NCI-H524 treated with DMSO at 0.1 percent for 48 hours (cell line): ENCODE data around the gene AQP5.
A peak's percentile ranks its signal among the peaks of the same experiment; 100 is the strongest.
"Not testable (repeated sequence)": the region's sequence is repeated elsewhere in the genome, so short reads cannot be mapped to it uniquely, and the experiment has no call there.

Source experiments
- DNase-seq: peaks from one replicate; lab custom pipeline; 2025; lab: John Stamatoyannopoulos, UW

Gene AQP5

DNA sequence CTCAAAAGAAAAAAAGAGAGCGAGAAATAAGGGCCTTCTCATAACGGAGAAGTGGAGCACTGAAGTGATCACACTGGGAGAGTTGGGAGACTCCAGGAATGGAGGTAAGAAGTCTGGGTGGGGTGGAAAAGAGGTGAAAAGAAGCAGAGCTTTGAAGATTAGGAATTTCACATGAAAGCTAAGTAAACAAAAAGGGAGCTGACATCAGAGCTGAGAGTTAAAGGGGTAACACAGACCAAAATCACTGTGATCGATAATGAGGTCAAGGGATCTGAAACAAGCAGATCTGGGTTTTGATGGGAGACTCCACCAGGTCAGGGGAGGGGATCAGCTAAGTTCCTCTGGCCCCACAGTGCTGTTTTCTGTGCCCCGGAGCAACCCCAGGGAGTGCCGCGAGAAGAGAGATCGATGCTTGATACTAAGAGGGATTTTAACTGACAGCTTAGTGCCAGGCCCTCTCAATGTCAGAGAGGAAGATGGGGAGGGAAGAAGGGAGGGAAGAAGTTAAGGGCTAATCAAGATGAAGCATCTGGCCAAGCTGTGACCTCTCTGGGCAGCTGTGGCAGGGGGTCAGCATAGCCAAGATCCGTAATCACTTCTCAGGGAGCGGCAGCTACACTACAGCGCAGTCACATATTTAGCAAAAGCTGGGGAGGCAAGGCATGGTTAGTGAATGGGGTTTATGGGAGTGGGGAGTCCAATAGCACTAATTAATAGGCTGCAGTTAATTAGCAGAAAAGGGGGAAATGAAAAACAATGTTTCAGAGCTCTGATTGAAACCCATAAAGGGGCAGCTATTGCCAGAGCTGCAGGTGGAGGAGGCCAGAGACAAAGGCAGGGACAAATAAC is 19.1 kb downstream of the AQP5 start:
- peak; percentile 6 for DNase-seq

GRCh38 chr12:49982246-49983087 is 20.8 kb downstream of the AQP5 start:
- DNase-seq = no peak

DNA sequence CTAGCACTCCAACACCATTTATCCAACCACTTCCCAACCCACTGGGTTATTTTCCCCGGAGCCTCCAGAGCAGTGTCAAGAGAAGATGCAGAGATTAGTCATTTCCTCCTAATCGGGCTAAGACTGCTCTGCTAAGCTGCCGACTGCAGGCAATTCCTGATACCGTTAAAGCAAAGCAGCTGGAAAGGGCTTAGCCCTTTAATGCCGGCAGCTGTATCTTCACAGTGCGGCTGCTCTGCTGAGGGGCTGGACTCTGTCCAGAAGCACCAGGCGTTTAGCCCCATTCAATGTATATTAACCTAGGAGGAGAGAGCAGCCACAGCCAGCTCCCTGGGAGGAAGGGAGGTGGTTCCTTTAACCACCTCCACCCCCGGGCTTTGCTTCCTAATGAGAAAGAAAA is 22.2 kb downstream of the AQP5 start:
- peak; percentile 85 for DNase-seq

- peak; percentile 96 for DNase-seq
Observed at GRCh38 chr12:49984476-49985359, 23.0 kb downstream of the AQP5 start.

DNA sequence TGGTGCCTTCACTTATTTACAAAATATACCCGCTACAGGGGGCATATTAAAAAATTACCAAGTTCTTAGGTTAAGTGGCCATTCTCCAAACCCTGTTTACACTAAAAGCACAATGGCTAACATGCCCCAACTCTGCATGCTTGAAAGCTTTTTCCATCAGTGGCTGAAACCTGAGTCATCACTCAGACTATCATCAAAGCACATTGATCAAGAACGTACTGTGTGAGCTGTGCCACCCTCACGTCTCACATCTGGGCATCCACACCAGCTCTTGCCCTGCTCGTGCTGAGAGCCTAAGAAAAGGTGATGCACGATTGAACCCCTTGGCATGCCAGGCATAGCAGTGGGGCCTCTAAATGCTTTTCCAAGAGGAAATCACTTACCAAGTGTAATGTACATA is 24.3 kb downstream of the AQP5 start:
- DNase-seq = no peak

DNA sequence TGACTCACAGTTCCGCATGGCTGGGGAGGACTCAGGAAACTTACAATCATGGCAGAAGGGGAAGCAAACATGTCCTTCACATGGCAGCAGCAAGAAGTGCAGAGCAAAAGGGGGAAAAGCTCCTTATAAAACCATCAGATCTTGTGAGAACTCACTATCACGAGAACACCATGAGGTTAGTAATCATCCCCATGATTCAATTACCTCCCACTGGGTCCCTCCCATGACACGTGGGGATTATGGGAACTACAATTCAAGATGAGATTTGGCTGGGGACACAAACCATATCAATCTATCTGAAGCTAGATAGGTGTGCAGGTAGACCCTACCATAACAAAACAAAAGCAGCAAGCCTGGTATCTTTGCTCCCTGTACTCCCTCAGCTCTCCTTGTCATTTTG is 24.8 kb downstream of the AQP5 start:
- DNase-seq = not testable (repeated sequence)

- peak; percentile 75 for DNase-seq
Observed at GRCh38 chr12:49987625-49988303, 26.1 kb downstream of the AQP5 start.

GRCh38 chr12:49989400-49989799 is 27.7 kb downstream of the AQP5 start:
- DNase-seq = not testable (repeated sequence)

- no peak for DNase-seq
Observed at GRCh38 chr12:49990273-49990672, 28.6 kb downstream of the AQP5 start.

GRCh38 chr12:49998453-49998852 is 36.8 kb downstream of the AQP5 start:
- no peak for DNase-seq

- no peak for DNase-seq
Observed at GRCh38 chr12:50003595-50003994, 41.9 kb downstream of the AQP5 start.

GRCh38 chr12:50004696-50005095 is 43.0 kb downstream of the AQP5 start:
- no peak for DNase-seq

GRCh38 chr12:50005175-50005574 is 43.5 kb downstream of the AQP5 start:
- no peak for DNase-seq

DNA sequence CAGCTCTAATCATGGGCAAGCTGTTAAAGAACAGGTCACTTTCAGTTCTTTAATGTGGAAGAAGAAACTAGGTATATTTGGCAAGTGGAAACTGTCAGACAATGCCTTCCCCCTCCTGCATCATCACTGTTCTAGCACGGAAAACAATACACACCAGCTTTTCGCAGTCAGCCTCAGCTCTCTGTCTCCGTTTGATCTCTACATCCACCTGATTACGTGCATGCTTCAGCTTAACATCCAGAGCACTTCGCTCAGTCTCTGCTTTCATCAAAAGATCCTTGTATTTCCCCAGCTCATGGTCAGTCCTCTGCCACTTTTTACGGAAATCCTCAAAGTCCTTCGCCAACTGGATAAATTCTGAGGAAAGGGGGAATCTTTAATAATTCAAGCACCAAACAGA is 44.6 kb downstream of the AQP5 start:
- DNase-seq = peak; percentile 34

DNA sequence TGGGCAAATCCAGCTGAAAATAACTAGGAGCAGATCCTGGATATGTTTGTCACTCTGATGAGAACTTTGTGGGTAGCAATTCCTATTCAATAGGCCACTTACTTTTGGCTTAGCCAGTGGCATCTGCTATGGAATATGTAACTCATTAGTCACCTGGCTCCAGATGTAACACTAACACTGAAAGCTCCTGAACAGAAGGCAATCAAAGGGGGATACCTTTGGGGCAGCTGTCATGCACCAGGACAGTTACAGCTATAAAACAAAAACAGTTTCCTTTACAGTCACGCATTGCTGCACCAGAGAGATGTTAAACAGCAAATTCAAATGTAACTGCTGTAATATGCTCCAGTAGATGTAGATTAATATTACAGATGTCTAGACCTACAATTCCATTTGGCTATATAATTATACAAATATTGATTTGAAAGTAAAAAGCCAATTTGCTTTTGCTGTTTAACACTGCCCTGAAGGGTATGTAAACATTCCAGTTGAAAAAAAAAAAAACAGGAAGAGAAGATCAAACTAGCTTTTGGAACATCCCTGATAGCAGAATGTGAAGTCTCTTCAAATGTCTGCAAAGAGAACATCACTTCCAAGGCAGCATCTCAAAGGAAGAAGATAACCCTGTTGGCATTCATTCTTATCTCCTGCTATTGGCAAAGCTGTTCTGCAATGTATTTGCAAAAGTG is 45.2 kb downstream of the AQP5 start:
- DNase-seq = peak; percentile 93

DNA sequence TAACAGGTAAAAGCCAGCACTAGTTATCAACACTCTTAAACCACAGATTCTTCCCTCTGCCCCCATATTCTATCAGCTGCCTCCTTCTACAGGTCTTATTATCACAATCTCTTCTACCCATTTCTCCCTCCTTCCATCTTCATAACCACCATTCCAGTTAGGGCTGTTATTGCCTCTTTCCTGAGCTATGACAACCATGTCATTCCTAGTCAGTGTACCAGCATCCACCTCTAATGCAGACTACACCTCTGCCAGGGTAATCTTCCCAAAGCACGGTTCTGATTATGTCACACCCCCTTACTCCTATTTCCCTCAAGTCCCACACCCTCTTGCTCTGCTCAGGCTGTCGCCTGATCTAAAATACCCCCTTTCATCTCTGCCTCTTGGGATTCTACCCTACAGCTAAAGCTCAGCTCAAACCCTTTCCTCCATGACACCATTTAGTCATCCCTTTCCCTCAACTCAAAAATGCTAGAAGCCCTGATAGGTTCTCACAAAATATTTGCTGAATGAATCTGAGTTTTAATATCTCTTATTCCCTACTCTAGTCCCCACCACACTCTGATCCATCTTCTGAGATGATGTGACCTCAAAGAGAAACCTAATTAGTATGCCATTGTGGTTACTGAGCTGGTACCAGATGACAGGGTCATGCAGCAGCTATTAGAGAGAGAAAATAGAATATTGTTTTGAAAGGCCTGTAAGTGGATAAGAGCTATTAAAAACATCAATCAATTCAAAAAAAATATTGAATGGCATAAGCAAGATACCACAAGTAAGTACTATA is 51.9 kb downstream of the AQP5 start:
- no peak for DNase-seq

- no peak for DNase-seq
Observed at GRCh38 chr12:50014342-50014741, 52.7 kb downstream of the AQP5 start.
